ENCODE measurements around the gene FARP1. TPM values are rescaled to one million over a fixed set of nuclear protein-coding genes. Genes with fewer than 3 reads are reported as not detected.

FARP1 gene
- polyA plus RNA-seq, 1 of the 3 experiments (the other 2 are of a cell fraction), result 12.0 TPM

DNA sequence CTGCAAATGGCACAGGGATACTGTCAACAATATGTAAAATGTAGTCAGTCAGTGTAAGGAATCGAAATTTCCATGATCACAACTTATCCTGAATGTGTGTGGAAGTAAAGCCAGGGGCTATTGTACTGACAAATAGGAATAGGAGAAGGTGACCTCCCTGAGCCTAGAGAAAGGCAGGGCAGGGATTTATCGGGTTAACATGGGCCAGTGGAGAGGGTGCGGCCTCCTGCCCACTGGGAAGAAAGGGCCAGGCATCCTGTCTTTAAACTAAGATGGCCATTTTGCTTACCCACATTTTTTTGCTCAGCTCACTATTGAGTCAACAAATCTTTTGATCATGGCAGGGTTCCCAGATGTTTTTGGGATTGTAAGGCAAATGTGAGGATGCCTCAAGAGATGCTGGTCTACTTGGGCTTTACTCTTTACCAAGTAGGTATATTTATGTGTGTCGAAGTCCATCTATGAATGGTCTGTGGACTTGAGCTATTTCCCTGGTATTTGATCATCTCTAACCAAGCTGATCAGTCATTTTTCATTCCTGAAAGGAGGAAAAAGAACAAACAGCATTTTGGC is 150.8 kb downstream of the FARP1 start:
- no peak overlapping the region for H3K27ac ChIP-seq (ENCODE audit: low read depth in 2 of 2, low read length in 1 of 2)
- ChIA-PET CTCF (no interaction called here), POLR2A (no interaction called here)
- H3K4me3 ChIP-seq (ENCODE audit: low read depth in 2 of 2, low read length in 1 of 2), result no peak overlapping the region
- H3K9me3 ChIP-seq, result no peaks in the 10 kb centered on the region
- H3F3A ChIP-seq (replicated peaks; ENCODE audit: insufficient read depth), result no peaks in the 10 kb centered on the region
- no peak overlapping the region for H3K4me2 ChIP-seq
- H4K20me1 ChIP-seq (ENCODE audit: insufficient read depth), result no peaks in the 10 kb centered on the region
- H3K9ac ChIP-seq, result no peak overlapping the region
- no peak for DNase-seq
- no peak overlapping the region for H2AFZ ChIP-seq (ENCODE audit: low read depth)
- H3K9me2 ChIP-seq, result no peaks in the 10 kb centered on the region
- peaks cover 7 to 10% of the 10 kb centered on the region in 2 experiments; a peak in 2 of 4 replicates for H3K4me1 ChIP-seq (ENCODE audit: control insufficient read depth in 1 of 2, insufficient read depth in 2 of 2, low read depth in 1 of 2, low read length in 1 of 2)
- no peaks in the 10 kb centered on the region for H3K36me3 ChIP-seq (replicated peaks in 1 of 2; ENCODE audit: control insufficient read depth in 1 of 2, insufficient read depth in 2 of 2, low read length in 1 of 2)
- 86% methylated on average over 3 of the region's 4 CpGs for WGBS (ENCODE audit: low lambda C conversion rate)
- H3K27me3 ChIP-seq (ENCODE audit: insufficient read depth), result no peaks in the 10 kb centered on the region
- TF ChIP-seq SIN3A (IDR thresholded peaks at IDR 0.05; ENCODE audit: borderline replicate concordance, low read depth, low read length) (no peak), FOXJ3 (CRISPR knock-in tag; IDR thresholded peaks at IDR 0.05) (no peak), RFX5 (IDR thresholded peaks at IDR 0.05; ENCODE audit: low read length) (no peak), FOXM1 (IDR thresholded peaks at IDR 0.05; ENCODE audit: low read depth) (no peak), RCOR1 (IDR thresholded peaks at IDR 0.05; ENCODE audit: low read length) (no peak), YY1 (IDR thresholded peaks at IDR 0.05; ENCODE audit: low read depth) (no peak), TAF1 (IDR thresholded peaks at IDR 0.05; ENCODE audit: borderline replicate concordance, low read depth, low read length) (no peak), NRF1 (IDR thresholded peaks at IDR 0.05; ENCODE audit: low read depth, low read length) (no peak), GATA2 (CRISPR knock-in tag; IDR thresholded peaks at IDR 0.05) (no peak), SMC3 (IDR thresholded peaks at IDR 0.05; ENCODE audit: low read depth, low read length) (no peak), JUND (IDR thresholded peaks at IDR 0.05) (no peak), CHD2 (IDR thresholded peaks at IDR 0.05; ENCODE audit: low read length, partially characterized antibody) (no peak), POLR2AphosphoS5 (IDR thresholded peaks at IDR 0.05; ENCODE audit: low read depth, low read length) (no peak)
- TF ChIP-seq, protein P1, sequence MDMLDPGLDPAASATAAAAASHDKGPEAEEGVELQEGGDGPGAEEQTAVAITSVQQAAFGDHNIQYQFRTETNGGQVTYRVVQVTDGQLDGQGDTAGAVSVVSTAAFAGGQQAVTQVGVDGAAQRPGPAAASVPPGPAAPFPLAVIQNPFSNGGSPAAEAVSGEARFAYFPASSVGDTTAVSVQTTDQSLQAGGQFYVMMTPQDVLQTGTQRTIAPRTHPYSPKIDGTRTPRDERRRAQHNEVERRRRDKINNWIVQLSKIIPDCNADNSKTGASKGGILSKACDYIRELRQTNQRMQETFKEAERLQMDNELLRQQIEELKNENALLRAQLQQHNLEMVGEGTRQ (IDR thresholded peaks at IDR 0.05; ENCODE audit: borderline replicate concordance, low read depth, low read length), result no peak
- TF ChIP-seq, protein P2, sequence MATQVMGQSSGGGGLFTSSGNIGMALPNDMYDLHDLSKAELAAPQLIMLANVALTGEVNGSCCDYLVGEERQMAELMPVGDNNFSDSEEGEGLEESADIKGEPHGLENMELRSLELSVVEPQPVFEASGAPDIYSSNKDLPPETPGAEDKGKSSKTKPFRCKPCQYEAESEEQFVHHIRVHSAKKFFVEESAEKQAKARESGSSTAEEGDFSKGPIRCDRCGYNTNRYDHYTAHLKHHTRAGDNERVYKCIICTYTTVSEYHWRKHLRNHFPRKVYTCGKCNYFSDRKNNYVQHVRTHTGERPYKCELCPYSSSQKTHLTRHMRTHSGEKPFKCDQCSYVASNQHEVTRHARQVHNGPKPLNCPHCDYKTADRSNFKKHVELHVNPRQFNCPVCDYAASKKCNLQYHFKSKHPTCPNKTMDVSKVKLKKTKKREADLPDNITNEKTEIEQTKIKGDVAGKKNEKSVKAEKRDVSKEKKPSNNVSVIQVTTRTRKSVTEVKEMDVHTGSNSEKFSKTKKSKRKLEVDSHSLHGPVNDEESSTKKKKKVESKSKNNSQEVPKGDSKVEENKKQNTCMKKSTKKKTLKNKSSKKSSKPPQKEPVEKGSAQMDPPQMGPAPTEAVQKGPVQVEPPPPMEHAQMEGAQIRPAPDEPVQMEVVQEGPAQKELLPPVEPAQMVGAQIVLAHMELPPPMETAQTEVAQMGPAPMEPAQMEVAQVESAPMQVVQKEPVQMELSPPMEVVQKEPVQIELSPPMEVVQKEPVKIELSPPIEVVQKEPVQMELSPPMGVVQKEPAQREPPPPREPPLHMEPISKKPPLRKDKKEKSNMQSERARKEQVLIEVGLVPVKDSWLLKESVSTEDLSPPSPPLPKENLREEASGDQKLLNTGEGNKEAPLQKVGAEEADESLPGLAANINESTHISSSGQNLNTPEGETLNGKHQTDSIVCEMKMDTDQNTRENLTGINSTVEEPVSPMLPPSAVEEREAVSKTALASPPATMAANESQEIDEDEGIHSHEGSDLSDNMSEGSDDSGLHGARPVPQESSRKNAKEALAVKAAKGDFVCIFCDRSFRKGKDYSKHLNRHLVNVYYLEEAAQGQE (IDR thresholded peaks at IDR 0.05; ENCODE audit: low read depth, low read length), result no peak
- peaks cover 15% of the 10 kb centered on the region; the same call in 1 of the 2 replicates for H3K79me2 ChIP-seq (ENCODE audit: insufficient read depth)
